VCaP (cell line): ENCODE data around the gene RASSF10.

Experiments used
- H3K27ac ChIP-seq: fragments of 450-650 bp; 2 replicates; pipeline ENCODE4 v1.5.1; 2017
- TF ChIP-seq, protein P1 (sequence below): fragments of 450-650 bp; conservative IDR thresholded peaks from 2 replicates; pipeline ENCODE4 v1.5.1; 2017; ENCODE audit warnings: mild to moderate bottlenecking, moderate library complexity

Gene RASSF10

DNA sequence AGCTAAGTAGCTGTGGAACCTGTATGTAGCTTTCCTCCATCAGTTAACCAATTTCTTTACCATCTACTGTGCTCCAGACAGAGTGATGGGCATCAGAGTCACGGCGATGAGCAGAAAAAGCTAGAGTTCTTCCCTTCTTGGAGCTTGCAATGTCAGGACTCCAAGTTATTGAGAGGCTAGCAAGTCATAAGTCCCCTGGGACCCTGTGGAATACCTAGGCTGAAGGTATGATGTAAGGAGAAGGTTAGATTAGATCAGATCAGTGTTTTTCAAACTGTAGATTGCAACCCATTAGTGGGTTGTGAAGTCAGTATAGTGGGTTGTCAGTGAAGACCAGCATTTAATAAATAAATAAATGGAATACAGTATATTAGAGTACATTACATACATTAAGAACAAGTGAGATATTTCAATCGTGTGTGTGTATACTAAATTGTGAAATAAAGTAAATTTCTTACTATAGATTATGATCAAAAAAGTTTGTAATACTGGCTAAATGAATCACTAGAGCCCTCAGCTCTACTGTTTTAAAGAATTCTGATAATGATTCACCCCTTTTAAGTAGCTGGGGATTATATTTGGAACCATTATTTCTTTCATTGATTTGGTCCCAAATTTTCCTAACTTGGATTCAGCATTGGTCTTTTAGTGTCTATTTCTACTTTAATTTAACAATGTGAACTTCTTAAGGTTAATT is 52.3 kb downstream of the RASSF10 start:
- no peak overlapping the region for H3K27ac ChIP-seq
- TF ChIP-seq, protein P1, sequence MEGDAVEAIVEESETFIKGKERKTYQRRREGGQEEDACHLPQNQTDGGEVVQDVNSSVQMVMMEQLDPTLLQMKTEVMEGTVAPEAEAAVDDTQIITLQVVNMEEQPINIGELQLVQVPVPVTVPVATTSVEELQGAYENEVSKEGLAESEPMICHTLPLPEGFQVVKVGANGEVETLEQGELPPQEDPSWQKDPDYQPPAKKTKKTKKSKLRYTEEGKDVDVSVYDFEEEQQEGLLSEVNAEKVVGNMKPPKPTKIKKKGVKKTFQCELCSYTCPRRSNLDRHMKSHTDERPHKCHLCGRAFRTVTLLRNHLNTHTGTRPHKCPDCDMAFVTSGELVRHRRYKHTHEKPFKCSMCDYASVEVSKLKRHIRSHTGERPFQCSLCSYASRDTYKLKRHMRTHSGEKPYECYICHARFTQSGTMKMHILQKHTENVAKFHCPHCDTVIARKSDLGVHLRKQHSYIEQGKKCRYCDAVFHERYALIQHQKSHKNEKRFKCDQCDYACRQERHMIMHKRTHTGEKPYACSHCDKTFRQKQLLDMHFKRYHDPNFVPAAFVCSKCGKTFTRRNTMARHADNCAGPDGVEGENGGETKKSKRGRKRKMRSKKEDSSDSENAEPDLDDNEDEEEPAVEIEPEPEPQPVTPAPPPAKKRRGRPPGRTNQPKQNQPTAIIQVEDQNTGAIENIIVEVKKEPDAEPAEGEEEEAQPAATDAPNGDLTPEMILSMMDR = no peak
